LNCaP clone FGC (cell line): ENCODE results near the gene KPNA5.
"Not testable (repeated sequence)": the region's sequence is repeated elsewhere in the genome, so short reads cannot be mapped to it uniquely, and the experiment has no call there.

Source experiments
- DNase-seq: peaks from one replicate; pipeline ENCODE4 v3.0.0-alpha.2; 2011; ENCODE audit warnings: low read depth
- H3K4me3 ChIP-seq: 2 replicates; pipeline ENCODE4 v1.5.1; 2011; ENCODE audit warnings: mild to moderate bottlenecking, low read depth, low read length, control low read depth
- CTCF ChIP-seq: IDR thresholded peaks from 2 replicates; pipeline ENCODE4 v1.5.1; 2012; ENCODE audit warnings: mild to moderate bottlenecking; ENCODE audit not compliant: control insufficient read depth, insufficient read depth; ENCODE audit errors: extremely low read depth

Gene KPNA5

GRCh38 chr6:116737004-116737403 is 56.0 kb downstream of the KPNA5 start:
- H3K4me3 ChIP-seq = no peak overlapping the region
- TF ChIP-seq CTCF = no peak
- no peak for DNase-seq

GRCh38 chr6:116740486-116740885 is 59.5 kb downstream of the KPNA5 start:
- not testable (repeated sequence) for H3K4me3 ChIP-seq, DNase-seq

GRCh38 chr6:116741571-116741970 is 60.6 kb downstream of the KPNA5 start:
- no peak for TF ChIP-seq CTCF
- H3K4me3 ChIP-seq = no peak overlapping the region
- no peak for DNase-seq

- TF ChIP-seq CTCF = no peak
- no peak for DNase-seq
- no peak overlapping the region for H3K4me3 ChIP-seq
Observed at GRCh38 chr6:116745176-116745575, 64.2 kb downstream of the KPNA5 start.

GRCh38 chr6:116761779-116762178 is 80.8 kb downstream of the KPNA5 start:
- no peak for TF ChIP-seq CTCF
- H3K4me3 ChIP-seq = no peak overlapping the region
- no peak for DNase-seq

- TF ChIP-seq CTCF = no peak
- H3K4me3 ChIP-seq = no peak overlapping the region
- no peak for DNase-seq
Observed at GRCh38 chr6:116762235-116762634, 81.2 kb downstream of the KPNA5 start.

GRCh38 chr6:116763048-116763447 is 82.0 kb downstream of the KPNA5 start:
- no peak for DNase-seq
- H3K4me3 ChIP-seq = no peak overlapping the region
- no peak for TF ChIP-seq CTCF
